ENCODE data around the gene CELSR1. TPM values are rescaled to one million over a fixed set of nuclear protein-coding genes. Genes with fewer than 3 reads are reported as not detected.

The CELSR1 gene
- total RNA-seq, 2 experiments from 2014 or later: 3.7 to 5.2 TPM

GRCh38 chr22:46478083-46478551 lies 59.3 kb downstream of the CELSR1 start:
- Histone ChIP-seq H3K27ac (ENCODE audit: low read depth, low read length, poor library complexity, severe bottlenecking) (no peak overlapping the region), H2AFZ (ENCODE audit: low read length) (no peak overlapping the region), H3K4me2 (ENCODE audit: low read length) (no peak overlapping the region), H3K9me2 (ENCODE audit: insufficient read depth, low read length) (no peaks in the 10 kb centered on the region), H3K9me3 (ENCODE audit: low read length) (no peaks in the 10 kb centered on the region), H3K79me2 (ENCODE audit: insufficient read depth, low read depth, low read length) (no peaks in the 10 kb centered on the region), H3K4me1 (ENCODE audit: insufficient read depth, low read length, poor library complexity, severe bottlenecking) (no peaks in the 10 kb centered on the region), H3K36me3 (ENCODE audit: insufficient read depth, low read length) (no peaks in the 10 kb centered on the region), H4K20me1 (ENCODE audit: insufficient read depth, low read length) (no peaks in the 10 kb centered on the region), H3K4me3 (ENCODE audit: low read depth, low read length, poor library complexity, severe bottlenecking) (no peak overlapping the region)
- POLR2A ChIA-PET: interaction anchor here (0.6 kb wide), 1 partner anchor 419 kb away, joined by 4 read pairs; no protein-coding TSS in a partner anchor
- no TSS peak for BruUV-seq (replicated peaks)
- intact Hi-C loops (cut with micrococcal nuclease; ENCODE audit: unreplicated experiment): no loop called here
- DNase-seq (ENCODE audit: low spot score): no peak
- TF ChIP-seq EZH2phosphoT487 (IDR thresholded peaks at IDR 0.05; ENCODE audit: borderline replicate concordance, low read depth, low read length) (no peak), CTCF (conservative IDR thresholded peaks at IDR 0.05; ENCODE audit: low read length) (no peak)
- CTCF ChIA-PET (ENCODE audit: unreplicated experiment): no interaction called here

- no peaks in the 10 kb centered on the region for H3K9me3 ChIP-seq (ENCODE audit: low read length)
- ChIA-PET POLR2A (no interaction called here), CTCF (ENCODE audit: unreplicated experiment) (no interaction called here)
- H3K36me3 ChIP-seq (ENCODE audit: insufficient read depth, low read length): no peaks in the 10 kb centered on the region
- no peak overlapping the region for H3K4me2 ChIP-seq (ENCODE audit: low read length)
- intact Hi-C loops (cut with micrococcal nuclease; ENCODE audit: unreplicated experiment): no loop called here
- no peak for TF ChIP-seq CTCF (conservative IDR thresholded peaks at IDR 0.05; ENCODE audit: low read length)
- TF ChIP-seq EZH2phosphoT487 (IDR thresholded peaks at IDR 0.05; ENCODE audit: borderline replicate concordance, low read depth, low read length): no peak
- BruUV-seq (replicated peaks): no TSS peak
- no peaks in the 10 kb centered on the region for H3K9me2 ChIP-seq (ENCODE audit: insufficient read depth, low read length)
- no peak overlapping the region for H3K4me3 ChIP-seq (ENCODE audit: low read depth, low read length, poor library complexity, severe bottlenecking)
- H3K27ac ChIP-seq (ENCODE audit: low read depth, low read length, poor library complexity, severe bottlenecking): no peak overlapping the region
- H2AFZ ChIP-seq (ENCODE audit: low read length): no peak overlapping the region
- no peaks in the 10 kb centered on the region for H3K79me2 ChIP-seq (ENCODE audit: insufficient read depth, low read depth, low read length)
- H4K20me1 ChIP-seq (ENCODE audit: insufficient read depth, low read length): no peaks in the 10 kb centered on the region
- H3K4me1 ChIP-seq (ENCODE audit: insufficient read depth, low read length, poor library complexity, severe bottlenecking): no peaks in the 10 kb centered on the region
- DNase-seq (ENCODE audit: low spot score): peak; percentile 7
Measured at GRCh38 chr22:46476547-46476941, 60.9 kb downstream of the CELSR1 start.

- no peak overlapping the region for H3K4me2 ChIP-seq (ENCODE audit: low read length)
- CTCF ChIA-PET (ENCODE audit: unreplicated experiment): no interaction called here
- H3K9me2 ChIP-seq (ENCODE audit: insufficient read depth, low read length): no peaks in the 10 kb centered on the region
- TF ChIP-seq EZH2phosphoT487 (IDR thresholded peaks at IDR 0.05; ENCODE audit: borderline replicate concordance, low read depth, low read length) (no peak), CTCF (conservative IDR thresholded peaks at IDR 0.05; ENCODE audit: low read length) (no peak)
- no peaks in the 10 kb centered on the region for H3K9me3 ChIP-seq (ENCODE audit: low read length)
- POLR2A ChIA-PET: interaction anchor here (0.6 kb wide), 1 partner anchor 172 kb away, joined by 5 read pairs; no protein-coding TSS in a partner anchor
- no TSS peak for BruUV-seq (replicated peaks)
- intact Hi-C loops (cut with micrococcal nuclease; ENCODE audit: unreplicated experiment): no loop called here
- no peaks in the 10 kb centered on the region for H3K79me2 ChIP-seq (ENCODE audit: insufficient read depth, low read depth, low read length)
- no peaks in the 10 kb centered on the region for H3K4me1 ChIP-seq (ENCODE audit: insufficient read depth, low read length, poor library complexity, severe bottlenecking)
- no peak for DNase-seq (ENCODE audit: low spot score)
- H3K4me3 ChIP-seq (ENCODE audit: low read depth, low read length, poor library complexity, severe bottlenecking): no peak overlapping the region
- H3K27ac ChIP-seq (ENCODE audit: low read depth, low read length, poor library complexity, severe bottlenecking): no peak overlapping the region
- H3K36me3 ChIP-seq (ENCODE audit: insufficient read depth, low read length): no peaks in the 10 kb centered on the region
- no peak overlapping the region for H2AFZ ChIP-seq (ENCODE audit: low read length)
- H4K20me1 ChIP-seq (ENCODE audit: insufficient read depth, low read length): no peaks in the 10 kb centered on the region
Measured at GRCh38 chr22:46473896-46474557, 63.4 kb downstream of the CELSR1 start.

Measured in OCI-LY7 (cell line).